SIG-M5 (cell line): ENCODE measurements around the gene VPS54.

Experiments
- DNase-seq: peaks from one replicate; lab custom pipeline; 2025; lab: John Stamatoyannopoulos, UW

Gene VPS54

DNA sequence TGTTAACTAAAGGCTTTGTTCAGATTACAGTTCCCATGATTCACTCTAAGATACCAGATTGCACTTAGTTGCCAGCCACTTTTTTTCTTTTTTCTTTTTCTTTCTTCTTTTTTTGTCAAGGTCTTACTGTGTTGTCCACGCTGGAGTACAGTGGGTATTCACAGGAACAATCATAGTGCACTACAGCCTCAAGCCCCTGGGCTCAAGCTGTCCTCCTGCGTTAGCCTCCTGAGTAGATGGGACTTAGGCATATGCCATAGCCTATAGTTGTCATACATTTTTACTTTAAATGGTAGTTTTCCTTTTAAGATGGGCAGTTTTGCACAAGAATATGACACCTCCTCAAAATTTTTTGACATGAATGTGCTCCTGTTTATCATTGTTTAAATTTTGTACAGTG is 175.4 kb downstream of the VPS54 start:
- DNase-seq = no peak

DNA sequence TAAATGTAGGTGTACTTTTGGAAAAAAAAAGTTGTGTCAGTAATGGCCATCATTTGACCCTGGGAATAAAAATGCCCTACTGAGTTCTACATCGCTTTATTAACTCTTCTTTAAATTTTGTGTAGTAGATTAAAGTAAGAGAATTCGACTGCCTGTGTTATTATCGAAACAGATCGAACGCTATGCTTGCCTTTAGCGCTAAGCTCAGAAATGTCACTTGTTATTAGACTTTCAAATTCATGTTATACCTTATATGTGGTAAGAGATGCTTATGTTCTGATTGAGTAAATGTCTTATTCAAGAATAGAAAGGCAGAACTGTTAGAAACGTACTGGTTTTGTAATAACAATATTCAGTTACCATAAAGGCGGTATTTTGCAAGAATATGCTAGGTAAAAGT is 176.1 kb downstream of the VPS54 start:
- no peak for DNase-seq

DNA sequence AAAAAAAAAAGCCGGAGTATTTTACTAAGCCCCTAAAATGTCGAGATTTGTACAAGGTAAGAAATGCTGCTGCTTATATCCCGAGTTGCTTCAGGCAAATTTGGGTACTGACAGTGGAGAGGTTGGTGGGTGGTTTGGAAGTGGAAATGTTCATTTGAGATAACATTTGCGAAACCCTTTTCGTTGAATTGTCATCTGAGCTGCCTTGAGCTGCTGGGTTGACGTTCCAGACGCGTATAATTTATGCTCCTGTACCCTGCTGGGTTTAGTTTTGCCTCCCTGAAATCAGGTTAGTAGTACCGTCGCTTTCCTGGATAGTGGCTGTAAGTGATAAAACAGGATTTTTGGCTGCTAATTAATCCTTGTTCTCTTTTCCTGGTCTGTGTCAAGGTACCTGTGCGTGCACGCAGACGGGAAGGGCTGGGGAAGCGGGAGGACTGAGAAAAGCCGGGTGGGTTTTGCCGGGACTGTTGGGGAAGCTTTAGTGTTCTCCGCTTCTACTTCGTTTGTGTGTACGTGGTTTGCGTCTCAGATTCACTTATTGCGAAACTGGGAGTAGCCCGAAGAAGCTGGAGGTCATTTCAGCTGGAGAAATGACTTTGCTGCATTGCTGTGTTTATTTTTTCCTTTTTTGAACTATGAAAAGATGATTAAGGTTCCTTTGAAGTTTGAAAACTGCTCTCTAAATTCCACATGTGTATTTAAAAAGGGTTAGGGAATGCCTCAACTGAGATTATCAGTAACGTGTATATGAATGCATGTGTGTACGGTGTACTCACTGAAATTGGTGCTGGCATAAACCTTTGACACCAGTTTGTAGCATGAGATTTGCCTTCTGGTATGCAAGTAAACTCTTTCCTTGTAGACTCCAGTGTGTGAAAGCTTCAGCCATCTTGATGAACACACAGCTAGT is 176.8 kb downstream of the VPS54 start:
- no peak for DNase-seq
